ENCODE data around the gene ZCCHC14.

Gene ZCCHC14

DNA sequence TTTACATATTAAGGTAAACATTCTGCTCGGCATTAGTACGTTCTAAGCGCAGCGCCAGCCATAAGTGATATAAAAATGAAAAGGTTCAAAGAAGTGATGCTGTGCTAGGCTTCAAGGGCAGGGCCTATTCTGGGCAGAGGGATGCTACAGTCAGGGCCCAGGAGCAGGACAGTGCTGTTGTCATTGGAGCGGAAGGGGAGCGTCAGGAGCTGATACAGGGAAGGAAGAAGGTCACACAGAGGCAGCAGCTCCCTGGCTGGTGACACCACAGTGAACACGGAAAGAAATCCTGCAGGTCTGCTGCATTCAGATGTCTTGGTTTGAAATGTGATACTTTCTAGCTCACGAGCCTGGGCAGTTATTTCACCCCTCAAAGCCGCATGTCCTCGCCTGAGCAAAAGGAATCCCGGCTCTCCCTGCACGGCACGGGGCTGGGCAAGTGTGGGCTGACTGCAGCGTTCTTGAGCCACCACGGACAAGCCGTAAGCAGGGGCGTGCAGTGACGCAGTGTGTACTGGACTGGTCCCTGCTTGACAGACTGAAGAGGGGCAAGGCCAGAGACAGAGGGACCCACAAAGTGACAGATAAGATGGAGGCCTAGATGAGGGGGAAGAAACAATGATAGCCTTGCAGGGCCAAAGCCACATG, 41.1 kb downstream of the ZCCHC14 start:
- DNase-seq, result no peak

- DNase-seq, result no peak
Observed at GRCh38 chr16:87448866-87449265, 44.0 kb downstream of the ZCCHC14 start.

- no peak for DNase-seq
Observed at GRCh38 chr16:87447323-87447722, 45.5 kb downstream of the ZCCHC14 start.

GRCh38 chr16:87446479-87446878, 46.3 kb downstream of the ZCCHC14 start:
- DNase-seq, result no peak

- DNase-seq, result no peak
Observed at GRCh38 chr16:87445486-87445885, 47.3 kb downstream of the ZCCHC14 start.

GRCh38 chr16:87443964-87444363, 48.9 kb downstream of the ZCCHC14 start:
- no peak for DNase-seq

GRCh38 chr16:87443016-87443415, 49.8 kb downstream of the ZCCHC14 start:
- no peak for DNase-seq

DNA sequence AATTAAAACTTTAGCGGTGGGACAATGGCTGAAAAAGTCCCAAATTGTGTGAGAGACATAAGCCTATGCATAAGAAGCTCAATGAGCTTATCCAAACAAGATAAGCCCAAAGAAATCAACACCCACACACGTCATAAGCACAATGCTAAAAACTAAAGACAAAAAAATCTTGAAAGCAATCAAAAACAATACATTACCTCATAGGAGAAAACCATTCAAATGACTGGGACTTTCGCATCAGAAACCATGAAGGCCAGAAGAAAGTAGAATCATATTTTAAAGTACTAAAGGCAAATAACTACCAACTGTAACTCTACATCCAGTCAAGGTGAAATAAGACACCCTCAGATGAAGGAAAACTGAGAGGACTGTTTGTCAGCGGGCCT, 50.2 kb downstream of the ZCCHC14 start:
- no peak for DNase-seq

DNA sequence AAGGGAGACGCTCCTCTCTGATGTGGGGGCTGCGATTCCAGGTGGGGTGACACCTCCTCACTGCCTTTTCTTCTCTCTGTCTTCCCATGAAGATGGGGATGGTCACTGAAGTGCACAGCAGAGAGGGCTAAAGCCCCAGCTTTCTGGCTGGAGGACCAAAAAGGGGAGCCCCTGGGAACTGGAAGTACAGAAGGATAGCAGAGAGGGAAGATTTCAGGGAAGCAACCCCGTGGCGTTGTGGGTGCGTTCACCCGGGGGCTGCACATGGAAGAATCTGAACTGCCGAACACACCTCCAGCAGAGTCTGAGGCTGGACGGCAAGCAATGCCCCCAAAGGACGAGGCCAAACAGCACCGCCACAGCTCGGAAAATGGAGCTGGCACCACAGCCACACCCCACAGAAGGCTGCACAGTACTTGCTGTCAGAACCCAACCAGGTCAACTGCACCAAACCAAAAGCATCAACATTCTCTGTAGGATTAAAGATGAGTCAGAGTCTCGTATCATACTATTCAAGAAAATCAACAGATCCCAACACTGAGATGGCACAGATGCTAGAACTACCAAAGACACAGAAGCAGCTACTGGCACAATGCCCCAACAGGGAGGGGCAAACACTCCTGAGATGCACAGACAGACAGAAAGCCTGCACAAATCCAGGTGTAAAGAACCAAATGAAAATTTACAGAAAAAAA, 50.8 kb downstream of the ZCCHC14 start:
- DNase-seq, result no peak

- DNase-seq, result no peak
Observed at GRCh38 chr16:87439926-87440325, 52.9 kb downstream of the ZCCHC14 start.

GRCh38 chr16:87438611-87438985, 54.2 kb downstream of the ZCCHC14 start:
- DNase-seq, result no peak

- DNase-seq, result no peak
Observed at GRCh38 chr16:87437911-87438610, 54.8 kb downstream of the ZCCHC14 start.

DNA sequence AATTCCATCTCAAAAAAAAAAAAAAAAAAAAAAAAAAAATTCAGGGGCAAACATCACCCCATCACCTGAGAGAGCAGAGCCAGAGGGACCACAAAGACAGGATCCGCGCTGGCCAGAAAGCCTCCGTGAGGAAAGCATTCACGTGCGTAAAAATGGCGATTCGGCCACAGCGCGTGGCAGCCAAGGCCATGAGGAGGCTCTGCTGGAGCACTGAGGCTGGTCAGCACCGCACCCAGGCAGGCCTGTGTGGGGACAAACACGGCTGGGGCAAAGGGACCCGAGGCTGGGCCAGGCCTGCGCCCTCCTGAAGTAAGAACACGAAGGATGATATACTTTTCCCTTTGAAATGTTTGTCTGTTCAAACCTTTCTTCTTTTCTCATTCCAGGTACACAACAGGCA, 55.5 kb downstream of the ZCCHC14 start:
- DNase-seq, result no peak

GRCh38 chr16:87436225-87437172, 56.3 kb downstream of the ZCCHC14 start:
- DNase-seq, result no peak

DNA sequence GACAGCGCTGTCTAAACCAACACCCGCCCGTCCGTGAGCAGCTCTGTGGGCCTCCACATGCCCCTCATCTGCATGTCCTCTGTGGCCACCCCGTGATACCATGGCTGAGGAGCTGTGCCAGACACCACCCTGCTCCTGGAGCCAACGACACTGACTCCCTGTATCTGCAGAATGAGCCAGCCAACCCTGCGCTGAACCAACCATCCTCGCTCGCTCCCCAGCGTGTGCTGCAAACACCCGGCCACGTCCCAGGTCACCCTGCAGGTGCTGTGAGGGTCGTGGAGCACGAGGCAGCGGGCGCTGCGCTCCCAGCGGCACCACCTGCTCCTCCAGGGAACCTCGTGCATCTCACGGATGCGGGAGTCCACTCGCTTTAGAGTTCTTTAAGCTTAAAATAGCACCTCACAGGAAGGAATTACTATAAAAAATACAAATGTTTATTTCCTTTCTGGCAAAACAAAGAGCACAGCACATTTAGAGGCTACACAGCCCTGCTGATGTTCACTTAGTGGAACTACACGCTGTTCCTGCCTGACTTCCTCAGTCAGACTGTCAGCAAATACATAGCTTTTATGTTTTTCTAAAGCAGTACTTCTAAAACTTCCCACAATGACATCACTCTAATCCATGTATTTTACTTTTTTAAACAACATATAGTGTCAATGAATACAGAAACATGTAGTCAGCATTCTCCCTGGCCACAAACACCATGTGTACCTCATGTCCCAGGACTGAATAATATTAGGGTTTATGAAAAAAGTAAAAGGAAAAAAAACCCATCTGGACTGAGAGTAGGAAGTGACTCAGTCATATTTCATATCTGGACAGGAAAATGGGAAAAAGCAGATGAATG, 57.2 kb downstream of the ZCCHC14 start:
- DNase-seq, result no peak

DNA sequence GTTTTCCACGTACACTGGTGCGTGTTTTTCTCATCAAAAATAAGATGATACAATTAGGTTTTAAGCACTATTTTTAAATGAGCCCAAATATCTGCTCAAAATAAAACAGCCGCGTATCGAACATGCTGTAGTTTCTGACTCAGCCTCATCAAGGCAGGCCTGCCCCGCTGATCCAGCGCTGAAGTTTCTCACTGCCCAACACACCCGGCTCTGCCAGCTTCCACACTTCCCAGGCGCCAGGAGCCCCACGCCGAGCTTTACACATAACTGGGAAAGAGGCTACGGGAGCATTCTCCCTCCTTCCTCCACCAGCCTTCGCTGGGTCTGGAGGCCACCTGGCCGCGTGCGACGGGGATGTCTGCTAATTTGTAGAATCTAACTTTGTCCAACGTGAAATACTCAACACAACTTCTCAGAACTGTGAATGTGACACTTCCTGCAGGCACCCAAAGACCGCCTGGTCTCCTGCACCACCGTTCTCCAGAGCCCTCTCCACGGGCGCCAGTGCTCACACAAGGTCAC, 58.6 kb downstream of the ZCCHC14 start:
- no peak for DNase-seq

- no peak for DNase-seq
Observed at GRCh38 chr16:87432330-87432915, 60.4 kb downstream of the ZCCHC14 start.

DNA sequence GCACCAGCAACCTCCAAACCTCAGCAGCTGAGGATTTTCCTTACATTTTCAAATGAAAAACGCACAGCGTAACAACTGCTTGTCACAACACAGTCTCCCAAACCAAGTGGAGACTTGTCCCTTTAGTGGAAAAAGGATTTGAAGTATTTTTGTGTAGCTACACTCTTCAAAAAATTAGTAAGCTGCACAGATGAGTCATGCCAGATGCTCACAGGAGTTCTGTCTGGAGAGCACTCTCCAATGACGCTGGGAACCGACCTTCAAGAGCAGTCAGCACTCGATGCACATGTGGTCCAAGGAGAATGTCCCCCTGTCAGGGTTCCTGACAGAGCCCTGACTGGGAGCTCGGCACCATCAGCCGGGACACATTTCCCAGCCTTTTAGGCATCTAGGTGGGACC, 60.9 kb downstream of the ZCCHC14 start:
- no peak for DNase-seq

DNA sequence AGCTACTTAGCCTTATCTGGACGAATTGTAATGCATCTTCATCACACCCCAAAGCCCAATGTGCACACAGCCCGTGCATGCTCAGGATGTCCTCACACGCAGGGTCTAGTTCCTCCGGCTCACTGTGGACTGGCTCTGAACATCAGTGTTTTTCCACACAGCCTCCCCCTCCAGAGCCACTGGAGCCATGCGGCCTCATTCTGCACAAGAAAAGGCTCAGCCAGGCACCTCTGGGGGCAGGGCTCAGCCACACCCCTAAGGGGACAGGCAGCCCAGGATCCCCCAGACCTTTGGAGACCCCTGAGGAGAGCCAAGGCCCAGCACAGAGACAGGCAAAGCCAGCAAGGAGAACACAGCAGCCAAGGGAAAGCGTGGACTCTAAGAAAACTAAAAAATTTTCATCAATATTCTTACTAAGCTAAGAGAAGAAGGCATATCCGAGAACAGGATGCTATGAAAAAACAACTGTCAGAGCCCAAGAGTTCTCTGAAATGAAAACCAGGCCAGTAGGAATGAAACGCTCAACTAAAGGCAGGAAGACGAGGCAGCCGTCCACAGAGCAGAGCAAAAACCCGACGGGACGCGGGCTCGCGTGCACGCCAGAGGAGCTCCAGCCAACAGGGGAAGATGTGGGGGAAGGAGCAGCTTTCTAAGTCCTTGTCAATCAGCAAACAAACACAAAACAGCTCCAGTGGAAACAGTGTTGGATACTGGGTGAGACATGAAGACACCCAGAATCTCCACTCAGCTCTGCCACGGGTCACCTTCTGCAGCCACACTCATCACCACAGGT, 66.2 kb downstream of the ZCCHC14 start:
- DNase-seq, result no peak

DNA sequence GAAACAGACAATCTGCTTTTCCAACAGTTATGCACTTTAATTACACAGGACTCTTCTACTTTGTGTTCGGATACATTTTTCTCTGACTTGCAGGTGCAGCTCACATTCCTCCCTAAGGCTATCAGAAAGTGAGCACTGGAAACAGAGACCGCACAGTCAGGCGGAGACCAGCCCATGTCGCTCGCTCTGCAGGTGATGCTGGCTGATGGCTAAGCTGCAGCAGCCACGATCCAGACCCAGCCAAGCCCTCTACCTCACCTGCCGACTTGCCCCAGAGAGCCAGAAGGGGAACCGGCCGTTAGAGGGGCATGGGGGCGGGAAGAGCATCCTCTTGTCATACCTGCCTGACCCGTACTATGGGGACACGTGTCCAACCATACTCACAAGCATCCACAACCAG, 66.9 kb downstream of the ZCCHC14 start:
- no peak for DNase-seq

- no peak for DNase-seq
Observed at GRCh38 chr16:87424266-87424665, 68.6 kb downstream of the ZCCHC14 start.
